PFSK-1 (cell line): Measurements from ENCODE around the gene SLC8A1.

Experiments
- FOXP2 ChIP-seq: optimal IDR thresholded peaks from 2 replicates; pipeline ENCODE3; 2011; ENCODE audit warnings: borderline replicate concordance, control low read depth, inconsistent platforms; ENCODE audit not compliant: insufficient read depth; ENCODE audit errors: extremely low read length, extremely low read depth
- POLR2AphosphoS5 ChIP-seq: IDR thresholded peaks from 2 replicates; pipeline ENCODE4 v1.6.1; 2012; ENCODE audit warnings: low read depth, mild to moderate bottlenecking, control low read depth, low read length, moderate library complexity
- SIN3A ChIP-seq: IDR thresholded peaks from 2 replicates; pipeline ENCODE4 v1.6.1; 2012; ENCODE audit warnings: mild to moderate bottlenecking, low read length, moderate library complexity, borderline replicate concordance; ENCODE audit not compliant: insufficient read depth
- TAF1 ChIP-seq: IDR thresholded peaks from 2 replicates; pipeline ENCODE4 v1.6.1; 2012; ENCODE audit warnings: low read length, control low read depth, borderline replicate concordance; ENCODE audit not compliant: insufficient read depth
- TF ChIP-seq, protein P1 (sequence below), 2 experiments: IDR thresholded peaks; 2 replicates each; pipeline versions ENCODE4 v1.6.1 to v1.8.0; 2011 to 2012; ENCODE audit warnings: low read depth in 2 of 2, low read length in 2 of 2, control low read depth in 1 of 2, inconsistent platforms in 1 of 2, mild to moderate bottlenecking in 1 of 2, moderate library complexity in 1 of 2; ENCODE audit not compliant: insufficient read depth in 1 of 2

- no peak for TF ChIP-seq POLR2AphosphoS5
- TF ChIP-seq, protein P1, sequence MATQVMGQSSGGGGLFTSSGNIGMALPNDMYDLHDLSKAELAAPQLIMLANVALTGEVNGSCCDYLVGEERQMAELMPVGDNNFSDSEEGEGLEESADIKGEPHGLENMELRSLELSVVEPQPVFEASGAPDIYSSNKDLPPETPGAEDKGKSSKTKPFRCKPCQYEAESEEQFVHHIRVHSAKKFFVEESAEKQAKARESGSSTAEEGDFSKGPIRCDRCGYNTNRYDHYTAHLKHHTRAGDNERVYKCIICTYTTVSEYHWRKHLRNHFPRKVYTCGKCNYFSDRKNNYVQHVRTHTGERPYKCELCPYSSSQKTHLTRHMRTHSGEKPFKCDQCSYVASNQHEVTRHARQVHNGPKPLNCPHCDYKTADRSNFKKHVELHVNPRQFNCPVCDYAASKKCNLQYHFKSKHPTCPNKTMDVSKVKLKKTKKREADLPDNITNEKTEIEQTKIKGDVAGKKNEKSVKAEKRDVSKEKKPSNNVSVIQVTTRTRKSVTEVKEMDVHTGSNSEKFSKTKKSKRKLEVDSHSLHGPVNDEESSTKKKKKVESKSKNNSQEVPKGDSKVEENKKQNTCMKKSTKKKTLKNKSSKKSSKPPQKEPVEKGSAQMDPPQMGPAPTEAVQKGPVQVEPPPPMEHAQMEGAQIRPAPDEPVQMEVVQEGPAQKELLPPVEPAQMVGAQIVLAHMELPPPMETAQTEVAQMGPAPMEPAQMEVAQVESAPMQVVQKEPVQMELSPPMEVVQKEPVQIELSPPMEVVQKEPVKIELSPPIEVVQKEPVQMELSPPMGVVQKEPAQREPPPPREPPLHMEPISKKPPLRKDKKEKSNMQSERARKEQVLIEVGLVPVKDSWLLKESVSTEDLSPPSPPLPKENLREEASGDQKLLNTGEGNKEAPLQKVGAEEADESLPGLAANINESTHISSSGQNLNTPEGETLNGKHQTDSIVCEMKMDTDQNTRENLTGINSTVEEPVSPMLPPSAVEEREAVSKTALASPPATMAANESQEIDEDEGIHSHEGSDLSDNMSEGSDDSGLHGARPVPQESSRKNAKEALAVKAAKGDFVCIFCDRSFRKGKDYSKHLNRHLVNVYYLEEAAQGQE (IDR thresholded peaks at IDR 0.05; ENCODE audit: insufficient read depth in 1 of 2, low read depth in 2 of 2, low read length in 2 of 2) = no peak
- no peak for TF ChIP-seq SIN3A
- TF ChIP-seq TAF1 = no peak
- TF ChIP-seq FOXP2 = no peak
Measured at GRCh38 chr2:40410695-40411094, 41.2 kb downstream of the SLC8A1 start.
